Vagina (tissue), 2 donors: Measurements from ENCODE around the gene KLRB1. TPM values are rescaled to one million over a fixed set of nuclear protein-coding genes. Genes with fewer than 3 reads are reported as not detected.
"Not testable (repeated sequence)": the region's sequence is repeated elsewhere in the genome, so short reads cannot be mapped to it uniquely, and the experiment has no call there.

Experiments used
- DNase-seq, 2 donors: peaks; one replicate each; pipeline ENCODE4 v3.0.0-alpha.2; 2017; ENCODE audit errors: extremely low spot score in 2 of 2
- H3K27ac ChIP-seq: fragments of 200-600 bp; sonication (generic); one replicate; pipeline ENCODE4 v1.5.1; 2019
- H3K27me3 ChIP-seq: fragments of 200-600 bp; sonication (generic); one replicate; pipeline ENCODE4 v1.5.1; 2019
- H3K36me3 ChIP-seq, 2 donors: fragments of 200-600 bp; sonication (generic); one replicate each; pipeline ENCODE4 v1.5.1; 2017 to 2019
- H3K4me1 ChIP-seq: fragments of 200-600 bp; sonication (generic); one replicate; pipeline ENCODE4 v1.5.1; 2019
- H3K4me3 ChIP-seq, 2 donors: fragments of 200-600 bp; sonication (generic); 1 replicate in 1 of 2; 2 replicates in 1 of 2; pipeline ENCODE4 v1.5.1; 2016 to 2019
- H3K9me3 ChIP-seq: fragments of 200-600 bp; sonication (generic); one replicate; pipeline ENCODE4 v1.5.1; 2019
- POLR2A ChIP-seq, 2 donors: fragments of 450-650 bp; IDR thresholded peaks; one replicate each; pipeline ENCODE4 v1.6.1; 2017; ENCODE audit warnings: antibody characterized with exemption in 2 of 2, mild to moderate bottlenecking in 2 of 2, moderate library complexity in 2 of 2
- POLR2AphosphoS5 ChIP-seq, 2 donors: sonication (generic); formaldehyde crosslinking; IDR thresholded peaks; one replicate each; pipeline ENCODE4 v1.9.0; 2017; ENCODE audit warnings: antibody characterized with exemption in 2 of 2, mild to moderate bottlenecking in 2 of 2, low read depth in 1 of 2; ENCODE audit not compliant: insufficient read depth in 1 of 2
- intact Hi-C: fragments of 100-400 bp; cut with DNase I; formaldehyde crosslinking; loops from one replicate; pipeline ENCODE4 v1.15.1; 2023
- total RNA-seq: library from RNA; depleted of rRNA; stranded (reverse); fragments of >200 nt; gene quantifications from one replicate; pipeline ENCODE4 v1.2.3, GENCODE V29; 2016
- TF ChIP-seq, protein P1 (sequence below), 3 experiments: fragments of 450-650 bp in 2 of 3; fragments of 200-600 bp in 1 of 3; sonication (generic) in 1 of 3; IDR thresholded peaks; one replicate each; pipeline ENCODE4 v1.5.1; 2017 to 2019; ENCODE audit warnings: antibody characterized with exemption in 3 of 3, mild to moderate bottlenecking in 2 of 3, moderate library complexity in 2 of 3

The KLRB1 gene
- total RNA-seq, 1 donor from 2014 or later: 1.5 TPM

- TF ChIP-seq POLR2A (IDR thresholded peaks at IDR 0.05): no peak
- no peak for TF ChIP-seq POLR2AphosphoS5 (IDR thresholded peaks at IDR 0.05; ENCODE audit: insufficient read depth in 1 of 2, low read depth in 1 of 2)
- TF ChIP-seq, protein P1, sequence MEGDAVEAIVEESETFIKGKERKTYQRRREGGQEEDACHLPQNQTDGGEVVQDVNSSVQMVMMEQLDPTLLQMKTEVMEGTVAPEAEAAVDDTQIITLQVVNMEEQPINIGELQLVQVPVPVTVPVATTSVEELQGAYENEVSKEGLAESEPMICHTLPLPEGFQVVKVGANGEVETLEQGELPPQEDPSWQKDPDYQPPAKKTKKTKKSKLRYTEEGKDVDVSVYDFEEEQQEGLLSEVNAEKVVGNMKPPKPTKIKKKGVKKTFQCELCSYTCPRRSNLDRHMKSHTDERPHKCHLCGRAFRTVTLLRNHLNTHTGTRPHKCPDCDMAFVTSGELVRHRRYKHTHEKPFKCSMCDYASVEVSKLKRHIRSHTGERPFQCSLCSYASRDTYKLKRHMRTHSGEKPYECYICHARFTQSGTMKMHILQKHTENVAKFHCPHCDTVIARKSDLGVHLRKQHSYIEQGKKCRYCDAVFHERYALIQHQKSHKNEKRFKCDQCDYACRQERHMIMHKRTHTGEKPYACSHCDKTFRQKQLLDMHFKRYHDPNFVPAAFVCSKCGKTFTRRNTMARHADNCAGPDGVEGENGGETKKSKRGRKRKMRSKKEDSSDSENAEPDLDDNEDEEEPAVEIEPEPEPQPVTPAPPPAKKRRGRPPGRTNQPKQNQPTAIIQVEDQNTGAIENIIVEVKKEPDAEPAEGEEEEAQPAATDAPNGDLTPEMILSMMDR (IDR thresholded peaks at IDR 0.05): no peak
- Histone ChIP-seq H3K27me3 (no peaks in the 10 kb centered on the region), H3K4me1 (no peaks in the 10 kb centered on the region), H3K36me3 (no peaks in the 10 kb centered on the region), H3K4me3 (no peak overlapping the region), H3K27ac (no peak overlapping the region), H3K9me3 (no peaks in the 10 kb centered on the region)
- intact Hi-C loops: no loop called here
- DNase-seq: no peak
These were observed 17.3 kb downstream of the KLRB1 start for GRCh38 chr12:9590441-9590840.

DNA sequence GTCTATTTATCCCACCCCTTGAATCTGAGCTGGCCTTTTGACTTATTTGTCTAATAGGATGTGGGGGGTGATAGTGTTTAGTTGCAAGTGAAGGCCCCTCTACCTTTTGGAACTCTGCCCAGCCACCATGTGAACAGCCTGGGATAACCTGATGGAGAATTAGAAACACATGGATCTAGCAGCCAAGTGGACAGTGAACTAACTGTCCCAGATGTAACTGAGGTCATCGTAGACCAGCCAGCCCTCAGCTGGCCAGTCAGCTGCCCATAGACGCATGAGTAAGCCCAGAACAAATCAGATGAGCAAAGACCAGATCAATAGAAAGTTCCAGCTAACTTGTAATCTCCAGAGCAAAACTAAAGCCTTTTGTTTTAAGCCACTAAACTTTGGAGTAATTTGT is 19.0 kb downstream of the KLRB1 start:
- Histone ChIP-seq H3K27ac (no peak overlapping the region), H3K4me3 (no peak overlapping the region), H3K27me3 (no peaks in the 10 kb centered on the region), H3K36me3 (no peaks in the 10 kb centered on the region), H3K9me3 (no peaks in the 10 kb centered on the region), H3K4me1 (no peaks in the 10 kb centered on the region)
- DNase-seq: no peak
- intact Hi-C loops: no loop called here
- TF ChIP-seq POLR2A (IDR thresholded peaks at IDR 0.05) (no peak), POLR2AphosphoS5 (IDR thresholded peaks at IDR 0.05; ENCODE audit: insufficient read depth in 1 of 2, low read depth in 1 of 2) (no peak)
- TF ChIP-seq, protein P1 (IDR thresholded peaks at IDR 0.05): no peak

- no peaks in the 10 kb centered on the region for H3K27me3 ChIP-seq
- DNase-seq: no peak
- H3K9me3 ChIP-seq: no peaks in the 10 kb centered on the region
- no peak overlapping the region for H3K4me3 ChIP-seq
- no peaks in the 10 kb centered on the region for H3K36me3 ChIP-seq
- no peak for TF ChIP-seq POLR2A (IDR thresholded peaks at IDR 0.05)
- TF ChIP-seq, protein P1 (IDR thresholded peaks at IDR 0.05): no peak
- no peak for TF ChIP-seq POLR2AphosphoS5 (IDR thresholded peaks at IDR 0.05; ENCODE audit: insufficient read depth in 1 of 2, low read depth in 1 of 2)
- intact Hi-C loops: no loop called here
- no peaks in the 10 kb centered on the region for H3K4me1 ChIP-seq
- no peak overlapping the region for H3K27ac ChIP-seq
These were observed 19.6 kb downstream of the KLRB1 start for GRCh38 chr12:9587987-9588600.

GRCh38 chr12:9577729-9578128 is 30.0 kb downstream of the KLRB1 start:
- H3K9me3 ChIP-seq, H3K4me3 ChIP-seq, H3K36me3 ChIP-seq, H3K4me1 ChIP-seq, intact Hi-C loops, H3K27me3 ChIP-seq, DNase-seq, H3K27ac ChIP-seq: not testable (repeated sequence)

DNA sequence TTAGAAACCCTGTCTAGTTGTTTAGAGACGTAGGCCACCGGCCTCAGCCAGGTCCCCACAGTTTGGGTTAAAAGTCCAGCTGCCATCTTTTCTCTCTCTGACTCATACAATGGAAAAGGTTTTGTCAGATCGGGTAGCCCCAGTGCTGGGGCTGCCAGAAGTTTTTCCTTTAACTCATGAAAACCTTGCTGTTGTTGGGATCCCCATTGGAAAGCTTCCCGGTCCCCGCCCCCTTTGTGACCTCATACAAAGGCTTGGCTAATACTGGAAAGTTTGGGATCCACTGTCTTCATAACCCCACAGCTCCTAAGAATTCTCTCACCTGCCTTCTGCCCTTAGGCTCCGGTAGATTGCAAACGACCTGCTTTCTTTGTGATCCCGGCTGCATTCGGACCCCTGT is 40.6 kb downstream of the KLRB1 start:
- H3K27ac ChIP-seq, DNase-seq, H3K9me3 ChIP-seq, H3K36me3 ChIP-seq, intact Hi-C loops, H3K4me1 ChIP-seq, H3K27me3 ChIP-seq, H3K4me3 ChIP-seq: not testable (repeated sequence)

DNA sequence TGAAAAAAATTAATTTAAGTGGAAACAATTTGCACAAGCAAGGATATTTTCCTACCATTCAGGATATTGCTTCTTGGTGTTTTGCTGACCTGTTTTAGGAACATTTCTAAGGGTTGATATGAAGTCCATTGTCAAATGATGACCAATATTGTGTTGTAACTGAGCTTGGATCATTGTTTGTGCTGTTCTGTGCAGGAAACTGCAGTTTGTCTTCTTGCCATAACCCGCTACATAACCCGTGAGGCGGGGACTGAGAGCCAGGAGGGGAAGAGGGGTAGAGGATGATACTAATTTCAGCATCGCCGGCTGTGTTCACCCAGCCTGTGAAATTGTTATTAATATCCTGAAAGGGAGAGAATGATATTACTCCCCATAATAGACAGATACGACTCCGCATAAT is 41.6 kb downstream of the KLRB1 start:
- H3K36me3 ChIP-seq, H3K9me3 ChIP-seq, H3K27ac ChIP-seq, H3K4me1 ChIP-seq, DNase-seq, H3K27me3 ChIP-seq, intact Hi-C loops, H3K4me3 ChIP-seq: not testable (repeated sequence)

- DNase-seq: not testable (repeated sequence)
These were observed 43.3 kb downstream of the KLRB1 start for GRCh38 chr12:9564418-9564817.

GRCh38 chr12:9562841-9563453 is 44.8 kb downstream of the KLRB1 start:
- H3K36me3 ChIP-seq, H3K4me3 ChIP-seq, intact Hi-C loops, H3K4me1 ChIP-seq, H3K9me3 ChIP-seq, H3K27ac ChIP-seq, DNase-seq, H3K27me3 ChIP-seq: not testable (repeated sequence)

More at GRCh38 chr12:9564418-9564817, 43.3 kb downstream of the KLRB1 start:
- H3K4me1 ChIP-seq, H3K4me3 ChIP-seq, H3K9me3 ChIP-seq, H3K27ac ChIP-seq, intact Hi-C loops, H3K36me3 ChIP-seq, H3K27me3 ChIP-seq: not testable (repeated sequence)

DNA sequence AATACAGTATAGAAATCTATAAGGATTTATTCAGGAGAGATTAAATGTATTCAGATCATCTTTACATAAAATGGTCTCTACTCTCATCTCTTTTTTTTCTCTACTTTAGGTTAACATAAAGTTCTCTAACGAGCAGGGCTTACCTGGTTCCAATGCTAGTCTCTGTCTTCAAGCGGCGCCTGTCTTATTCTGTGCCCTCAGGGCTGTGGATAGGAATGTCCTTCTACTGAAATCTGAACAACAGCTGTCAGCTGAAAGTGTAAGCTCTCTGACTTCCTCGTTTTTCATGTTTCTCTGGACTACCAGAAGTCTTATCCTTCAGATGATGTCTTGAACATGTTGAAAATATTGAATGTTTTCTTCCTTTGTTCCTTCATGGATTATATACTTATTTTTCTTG is 62.2 kb downstream of the KLRB1 start:
- H3K4me1 ChIP-seq, H3K27me3 ChIP-seq, H3K27ac ChIP-seq, DNase-seq, H3K9me3 ChIP-seq, intact Hi-C loops, H3K36me3 ChIP-seq, H3K4me3 ChIP-seq: not testable (repeated sequence)
